Fibroblast of lung (primary cell): ENCODE results near the gene IGF1.

ENCODE experiments used
- EZH2 ChIP-seq: IDR thresholded peaks from 2 replicates; pipeline ENCODE4 v1.5.1; 2012; ENCODE audit warnings: low read length, control low read depth, mild to moderate bottlenecking; ENCODE audit errors: missing control alignments
- TF ChIP-seq, protein P1 (sequence below), 2 donors: IDR thresholded peaks in 1 of 2; conservative IDR thresholded peaks in 1 of 2; 1 replicate in 1 of 2; 2 replicates in 1 of 2; pipeline ENCODE4 v1.5.1; 2011 to 2012; ENCODE audit warnings: low read length in 2 of 2, control low read depth in 1 of 2, inconsistent platforms in 1 of 2, low read depth in 1 of 2, mild to moderate bottlenecking in 1 of 2

DNA sequence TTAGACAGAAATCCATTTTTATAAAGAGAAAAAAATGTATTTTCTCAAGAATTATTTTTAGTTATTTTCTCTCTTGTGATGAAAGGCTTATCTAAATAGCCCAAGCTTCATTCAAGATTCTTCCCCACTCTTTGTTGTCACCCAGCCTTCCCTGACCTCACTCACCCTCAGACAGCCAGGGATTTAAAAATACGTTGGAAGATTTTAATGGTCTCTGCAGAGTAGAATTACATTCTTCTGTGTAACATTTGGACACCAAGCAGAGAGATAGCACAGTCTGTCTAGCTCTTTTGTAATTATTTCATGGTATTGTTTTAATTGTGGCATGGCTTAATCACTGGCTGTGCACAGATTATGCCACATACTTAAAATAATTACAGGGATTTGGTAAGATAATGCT lies 130.3 kb downstream of the IGF1 start:
- TF ChIP-seq, protein P1, sequence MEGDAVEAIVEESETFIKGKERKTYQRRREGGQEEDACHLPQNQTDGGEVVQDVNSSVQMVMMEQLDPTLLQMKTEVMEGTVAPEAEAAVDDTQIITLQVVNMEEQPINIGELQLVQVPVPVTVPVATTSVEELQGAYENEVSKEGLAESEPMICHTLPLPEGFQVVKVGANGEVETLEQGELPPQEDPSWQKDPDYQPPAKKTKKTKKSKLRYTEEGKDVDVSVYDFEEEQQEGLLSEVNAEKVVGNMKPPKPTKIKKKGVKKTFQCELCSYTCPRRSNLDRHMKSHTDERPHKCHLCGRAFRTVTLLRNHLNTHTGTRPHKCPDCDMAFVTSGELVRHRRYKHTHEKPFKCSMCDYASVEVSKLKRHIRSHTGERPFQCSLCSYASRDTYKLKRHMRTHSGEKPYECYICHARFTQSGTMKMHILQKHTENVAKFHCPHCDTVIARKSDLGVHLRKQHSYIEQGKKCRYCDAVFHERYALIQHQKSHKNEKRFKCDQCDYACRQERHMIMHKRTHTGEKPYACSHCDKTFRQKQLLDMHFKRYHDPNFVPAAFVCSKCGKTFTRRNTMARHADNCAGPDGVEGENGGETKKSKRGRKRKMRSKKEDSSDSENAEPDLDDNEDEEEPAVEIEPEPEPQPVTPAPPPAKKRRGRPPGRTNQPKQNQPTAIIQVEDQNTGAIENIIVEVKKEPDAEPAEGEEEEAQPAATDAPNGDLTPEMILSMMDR (conservative IDR thresholded peaks at IDR 0.05 in 1 of 2, IDR thresholded peaks at IDR 0.05 in 1 of 2; ENCODE audit: low read depth in 1 of 2, low read length in 2 of 2): no peak
- no peak for TF ChIP-seq EZH2
